NCI-H2196 (cell line): ENCODE measurements around the gene ILF3.

Experiments used
- DNase-seq: peaks from one replicate; lab custom pipeline; 2025; ENCODE audit not compliant: unreplicated experiment; lab: John Stamatoyannopoulos, UW

ILF3 gene

DNA sequence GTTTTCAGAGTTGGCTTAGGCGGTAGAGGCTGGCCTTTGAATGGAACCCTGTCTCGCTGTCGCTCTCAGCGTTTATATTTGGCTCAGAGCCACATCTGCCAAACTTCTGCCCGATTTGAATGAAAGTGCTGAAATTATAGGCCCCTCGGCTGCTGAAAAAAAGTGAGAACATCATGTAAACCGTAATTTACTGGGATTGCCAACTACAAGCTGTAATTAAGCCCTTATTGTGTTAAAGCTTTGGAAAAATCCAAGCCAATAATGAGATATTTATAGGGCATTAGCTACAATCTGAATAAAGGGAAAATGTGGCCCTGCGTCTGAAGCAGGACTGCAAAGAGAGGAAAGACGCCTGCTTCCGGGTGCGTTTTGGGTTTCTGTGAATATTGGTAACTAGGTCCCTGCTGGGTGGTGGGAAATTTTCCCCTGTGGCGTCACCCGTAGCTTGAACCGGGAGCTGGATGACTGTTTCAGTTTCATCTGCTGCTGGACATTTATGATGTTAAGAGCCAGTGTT is 73.6 kb downstream of the ILF3 start:
- DNase-seq: no peak

DNA sequence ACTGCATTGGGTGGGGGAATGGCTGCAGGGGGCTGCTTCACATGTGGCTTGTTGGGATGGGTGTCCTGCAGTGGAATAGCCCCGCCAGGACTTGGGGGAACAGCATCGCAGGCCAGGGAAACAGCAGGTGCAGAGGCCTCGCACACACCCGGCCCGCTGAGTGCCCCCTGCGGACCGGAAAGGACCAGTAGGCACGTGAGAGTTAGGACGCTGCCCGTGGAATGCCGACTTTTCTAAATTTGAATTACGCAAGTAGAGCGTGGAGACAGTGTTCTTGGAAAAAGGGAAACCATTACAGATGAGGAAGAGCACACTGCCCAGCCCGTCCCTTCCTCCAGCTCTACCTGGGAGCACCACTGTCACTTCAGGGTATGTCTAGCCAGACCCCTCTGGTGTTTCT is 75.3 kb downstream of the ILF3 start:
- DNase-seq: no peak

DNA sequence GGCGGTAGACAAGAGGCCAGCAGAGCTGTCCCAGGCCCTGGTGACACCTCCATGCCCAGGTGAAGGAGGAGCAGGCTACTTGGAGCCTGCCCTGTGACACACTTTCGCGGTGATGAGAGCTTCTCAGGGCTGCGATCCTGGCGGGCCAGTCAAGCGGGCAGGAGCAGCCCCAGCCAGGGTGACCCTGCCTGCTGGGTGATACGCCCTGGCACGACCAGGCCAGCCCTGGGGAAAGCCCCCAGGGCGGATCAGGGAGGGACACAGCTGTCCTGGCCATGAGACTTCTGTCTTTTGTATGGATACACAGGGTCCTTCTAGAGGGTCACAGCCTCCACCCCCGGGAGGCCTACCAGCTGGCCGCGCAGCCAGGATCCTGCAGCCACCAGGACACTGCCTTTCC is 76.8 kb downstream of the ILF3 start:
- DNase-seq: no peak

DNA sequence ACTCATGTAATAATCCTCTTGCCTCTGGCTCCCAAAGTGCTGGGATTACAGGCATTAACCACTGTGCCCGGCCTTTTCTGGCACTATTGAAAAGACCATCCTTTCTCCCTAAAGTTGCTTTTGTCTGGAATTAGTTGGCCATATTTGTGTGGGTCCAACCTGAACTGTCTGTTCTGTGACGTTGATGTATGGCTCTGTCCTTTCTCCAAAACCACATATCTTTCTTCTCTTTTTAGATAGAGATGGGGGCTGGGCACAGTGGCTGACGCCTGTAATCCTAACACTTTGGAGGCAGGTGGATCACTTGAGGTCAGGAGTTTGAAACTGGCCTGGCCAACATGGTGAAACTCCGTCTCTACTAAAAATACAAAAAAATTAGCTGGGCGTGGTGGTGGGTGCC is 81.6 kb downstream of the ILF3 start:
- no peak for DNase-seq

DNA sequence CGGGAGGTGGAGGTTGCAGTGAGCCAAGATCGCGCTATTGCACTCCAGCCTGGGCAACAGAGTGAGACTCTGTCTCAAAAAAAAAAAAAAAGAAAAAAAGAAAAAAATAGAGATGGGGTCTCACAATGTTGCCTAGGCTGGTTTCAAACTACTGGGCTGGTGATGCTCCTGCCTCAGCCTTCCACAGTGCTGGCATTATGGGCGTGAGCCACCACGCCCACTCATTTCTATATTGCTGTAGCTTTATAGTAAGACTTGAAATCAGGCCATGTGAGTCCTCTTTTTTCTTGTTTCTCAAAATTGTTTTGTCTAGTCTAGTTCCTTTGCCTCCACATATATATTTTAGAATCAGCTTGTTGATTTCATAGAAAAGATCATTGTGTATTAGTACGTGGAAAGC is 82.0 kb downstream of the ILF3 start:
- no peak for DNase-seq

DNA sequence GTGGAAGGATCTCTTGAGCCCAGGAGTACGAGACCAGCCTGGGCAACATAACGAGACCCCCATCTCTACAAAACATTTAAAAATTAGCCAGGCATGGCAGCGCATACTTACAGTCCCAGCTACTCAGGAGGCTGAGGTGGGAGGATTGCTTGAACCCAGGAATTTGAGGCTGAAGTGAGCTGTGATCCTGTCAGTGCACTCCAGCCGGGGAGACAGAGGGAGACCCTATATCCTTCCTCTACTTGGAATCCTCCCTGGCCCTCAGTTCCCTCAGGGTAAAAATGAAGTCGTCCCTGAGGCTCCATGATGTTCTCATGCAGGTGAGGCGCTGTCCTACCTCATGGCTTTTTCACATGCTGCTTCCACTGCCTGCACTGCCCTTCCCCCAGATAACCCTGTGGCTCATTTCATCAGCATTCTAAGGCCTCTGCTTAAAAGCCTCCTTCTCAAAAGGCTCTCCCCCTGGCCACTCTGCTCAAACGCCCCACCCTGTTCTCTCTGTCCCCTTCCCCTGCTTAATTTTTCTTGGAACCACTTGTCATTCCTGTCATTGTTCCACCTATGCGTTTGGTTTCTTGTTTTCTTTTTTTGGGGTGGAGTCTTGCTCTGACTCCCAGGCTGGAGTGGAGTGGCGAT is 82.9 kb downstream of the ILF3 start:
- no peak for DNase-seq

DNA sequence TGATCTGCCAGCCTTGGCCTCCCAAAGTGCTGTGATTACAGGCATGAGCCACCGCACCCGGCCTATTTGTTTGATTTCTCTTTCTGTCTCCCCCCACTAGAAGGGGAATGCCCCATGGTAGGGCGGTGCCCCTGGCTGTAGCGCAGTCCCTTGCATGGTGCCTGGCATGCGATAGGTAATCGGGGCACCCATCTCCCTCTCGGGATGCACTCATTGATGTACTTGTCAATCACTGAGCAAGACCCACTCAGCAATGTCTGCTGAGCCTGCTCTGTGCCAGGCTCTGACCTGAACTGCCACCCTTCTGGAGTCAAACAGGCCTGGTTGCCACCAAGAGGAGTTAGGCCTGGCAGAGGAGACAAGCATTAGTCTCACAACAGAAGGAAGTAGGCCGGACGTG is 83.6 kb downstream of the ILF3 start:
- no peak for DNase-seq

DNA sequence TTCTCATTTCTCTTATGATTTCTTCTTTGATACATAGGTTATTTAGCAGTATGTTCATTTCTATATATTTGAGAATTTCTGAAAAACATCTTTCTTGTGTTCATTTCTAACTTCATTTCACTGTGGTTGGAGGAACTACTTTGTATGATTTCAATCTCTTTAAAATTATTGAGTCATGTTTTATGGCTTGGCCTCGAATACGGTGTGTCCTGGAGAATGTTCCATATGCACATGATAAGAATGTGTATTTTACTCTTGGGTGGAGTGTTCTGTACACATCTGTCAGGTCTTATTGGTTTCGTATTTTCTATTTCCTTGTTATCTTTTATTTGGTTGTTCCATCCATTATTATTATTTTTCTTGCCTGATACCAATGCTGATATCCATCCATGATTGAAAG is 86.7 kb downstream of the ILF3 start:
- no peak for DNase-seq
